DMS53 treated with DMSO at 0.1 percent for 48 hours (cell line): ENCODE results near the gene GUCY2D.
"Not testable (repeated sequence)": the region's sequence is repeated elsewhere in the genome, so short reads cannot be mapped to it uniquely, and the experiment has no call there.

Experiments used
- DNase-seq: peaks from one replicate; lab custom pipeline; 2025; ENCODE audit not compliant: unreplicated experiment; lab: John Stamatoyannopoulos, UW

The GUCY2D gene

DNA sequence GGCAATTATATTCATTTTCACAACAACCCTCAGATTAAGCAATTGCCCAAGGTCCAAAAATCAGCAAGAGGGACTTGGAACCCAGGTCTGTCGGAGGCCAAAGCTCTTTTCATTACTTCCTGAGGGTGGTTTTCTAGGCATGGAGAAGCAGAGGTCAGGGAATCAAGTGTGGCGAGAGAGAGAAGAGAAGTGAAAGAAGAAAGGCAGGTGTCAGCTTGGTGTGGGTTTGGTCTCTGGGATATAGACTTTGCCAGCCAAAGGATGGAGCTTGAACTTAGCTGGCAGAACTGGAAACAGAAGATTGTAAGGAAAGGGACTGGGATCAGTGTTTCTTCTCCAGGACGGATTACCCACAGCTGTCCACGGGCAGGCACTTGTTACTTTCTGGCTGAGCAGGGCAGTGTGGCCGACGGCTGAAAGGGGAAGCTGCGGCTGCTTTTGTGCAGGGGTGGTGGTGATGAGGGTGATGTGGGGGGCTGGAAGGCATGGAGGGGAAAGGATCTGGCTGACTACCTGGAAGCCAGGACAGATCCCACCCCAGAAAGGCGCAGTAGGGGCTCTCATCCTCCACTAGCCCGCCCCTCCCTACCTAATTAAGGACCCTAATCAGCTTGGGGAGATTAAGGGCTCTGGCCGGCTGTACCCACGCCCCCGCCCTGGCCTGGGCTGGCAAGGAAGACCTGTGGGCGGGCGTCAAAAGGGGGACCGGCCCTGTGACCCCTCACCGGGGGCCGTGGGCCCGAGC, at the start of gene GUCY2D:
GUCY2D (plus strand) TSS at position 640 of the 745 bp plus-strand sequence. CDS start 433 bp downstream, outside the sequence.
- DNase-seq, result no peak

DNA sequence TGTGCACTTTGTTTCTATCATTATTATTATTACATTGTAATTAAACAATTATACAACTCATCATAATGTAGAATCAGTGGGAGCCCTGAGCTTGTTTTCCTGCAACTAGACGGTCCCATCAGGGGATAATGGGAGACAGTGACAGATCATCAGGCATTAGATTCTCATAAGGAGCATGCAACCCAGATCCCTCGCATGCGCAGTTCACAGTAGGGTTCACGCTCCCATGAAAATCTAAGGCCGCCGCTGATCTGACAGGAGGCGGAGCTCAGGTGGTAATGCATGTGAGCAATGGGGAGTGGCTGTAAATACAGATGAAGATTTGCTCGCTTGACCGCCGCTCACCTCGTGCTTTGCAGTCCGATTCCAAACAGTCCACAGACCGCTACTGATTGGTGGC, 49.1 kb upstream of the GUCY2D start:
- not testable (repeated sequence) for DNase-seq

- DNase-seq, result no peak
Observed at GRCh38 chr17:7955414-7956227, 46.8 kb upstream of the GUCY2D start.

GRCh38 chr17:7956228-7956965, 46.0 kb upstream of the GUCY2D start:
- DNase-seq, result no peak

- DNase-seq, result no peak
Observed at GRCh38 chr17:7959503-7960253, 42.7 kb upstream of the GUCY2D start.

- no peak for DNase-seq
Observed at GRCh38 chr17:7961421-7961820, 41.0 kb upstream of the GUCY2D start.

- DNase-seq, result no peak
Observed at GRCh38 chr17:7967751-7968150, 34.7 kb upstream of the GUCY2D start.

DNA sequence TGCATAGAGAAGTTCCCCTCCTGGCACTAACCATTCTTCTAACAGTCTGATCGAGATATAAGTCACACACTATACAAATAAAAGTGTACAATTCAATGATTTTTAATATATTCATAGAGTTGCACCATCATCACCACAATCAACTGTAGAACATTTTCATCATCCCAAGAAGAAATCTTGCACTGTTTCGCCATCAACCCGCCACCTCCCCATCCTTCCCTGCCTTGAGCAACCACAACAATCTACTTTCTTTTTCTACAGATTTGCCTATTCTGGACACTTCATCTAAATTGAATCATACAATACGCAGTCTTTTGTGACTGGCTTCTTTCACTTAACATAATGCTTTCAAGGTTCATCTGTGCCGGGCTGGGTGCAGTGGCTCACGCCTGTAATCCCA, 33.0 kb upstream of the GUCY2D start:
- DNase-seq, result no peak

DNA sequence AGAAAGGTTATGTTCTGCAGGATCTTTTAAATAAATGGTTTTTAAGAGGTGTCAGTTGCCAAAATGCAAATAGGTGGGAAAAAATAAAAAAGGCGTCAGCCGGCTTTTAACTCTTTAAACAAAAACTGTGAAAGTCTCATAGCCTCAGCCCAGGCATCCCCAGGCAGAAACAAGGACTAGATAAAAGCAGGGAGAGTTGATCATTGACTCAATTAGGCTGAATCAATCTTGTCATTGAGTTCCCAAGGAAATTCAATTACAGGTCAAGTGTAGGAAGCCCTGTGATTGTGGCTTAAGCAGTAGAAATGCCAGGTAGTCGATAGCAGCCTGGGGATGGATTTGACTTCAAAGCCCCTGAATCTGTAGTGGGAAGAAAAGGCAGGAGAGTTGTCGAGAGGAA, 30.8 kb upstream of the GUCY2D start:
- DNase-seq, result no peak

GRCh38 chr17:7972131-7972785, 30.2 kb upstream of the GUCY2D start:
- DNase-seq, result no peak

- DNase-seq, result no peak
Observed at GRCh38 chr17:7974638-7975131, 27.7 kb upstream of the GUCY2D start.

- DNase-seq, result no peak
Observed at GRCh38 chr17:7977039-7977438, 25.4 kb upstream of the GUCY2D start.

DNA sequence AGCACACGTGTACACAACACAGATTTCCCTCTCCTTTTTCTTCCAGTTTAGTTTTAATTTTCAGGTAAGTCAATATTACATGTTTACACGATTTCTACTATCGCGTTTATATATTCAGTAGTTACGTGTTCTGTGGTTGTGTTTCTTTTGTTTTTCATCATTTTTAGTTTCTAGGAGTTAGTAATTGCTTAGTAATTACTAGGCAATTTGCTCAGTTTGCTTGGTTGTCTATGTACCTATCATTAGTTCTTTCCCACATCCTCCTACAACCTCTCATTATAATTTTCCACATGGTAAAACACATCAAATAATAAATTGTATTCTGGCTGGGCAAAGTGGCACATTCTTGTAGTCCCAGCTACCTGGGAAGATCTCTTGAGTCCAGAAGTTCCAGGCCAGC, 24.6 kb upstream of the GUCY2D start:
- DNase-seq, result no peak

GRCh38 chr17:7982173-7982572, 20.2 kb upstream of the GUCY2D start:
- DNase-seq, result no peak

DNA sequence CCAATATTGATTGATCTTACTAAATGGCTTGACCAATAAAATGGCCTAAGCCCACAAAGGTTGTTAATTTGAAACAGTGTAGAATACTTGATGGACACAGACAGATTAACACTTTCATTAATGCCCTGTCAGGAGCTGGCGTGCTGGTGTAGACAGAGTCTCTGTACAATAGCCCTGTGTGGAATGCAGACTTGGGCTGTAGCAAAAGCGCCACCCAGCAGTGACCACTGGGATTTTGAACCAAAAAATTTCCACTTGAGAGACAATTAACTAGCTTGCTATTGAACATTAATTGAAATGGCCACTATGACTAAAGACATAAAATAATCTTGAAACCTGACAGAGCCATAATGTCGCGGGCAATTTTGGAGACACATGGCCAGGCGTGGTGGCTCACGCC, 19.7 kb upstream of the GUCY2D start:
- DNase-seq, result no peak

DNA sequence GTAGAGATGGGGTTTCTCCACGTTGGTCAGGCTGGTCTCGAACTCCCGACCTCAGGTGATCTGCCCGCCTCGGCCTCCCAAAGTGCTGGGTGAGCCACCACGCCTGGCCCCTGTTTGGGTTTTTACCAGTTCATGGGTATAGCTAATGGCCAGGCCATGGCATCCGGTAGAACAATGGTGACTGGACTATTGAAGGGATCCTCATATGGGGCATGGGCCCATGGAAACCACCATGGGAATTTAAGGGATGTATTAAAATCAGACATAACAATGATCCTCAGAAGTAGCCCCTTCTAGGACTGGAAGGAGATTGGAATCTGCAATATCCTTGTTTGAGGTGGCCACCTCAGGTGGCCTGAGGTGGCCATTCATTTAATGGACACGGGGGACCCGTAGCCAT, 17.5 kb upstream of the GUCY2D start:
- no peak for DNase-seq

GRCh38 chr17:7987112-7987893, 15.1 kb upstream of the GUCY2D start:
- DNase-seq, result no peak

- DNase-seq, result peak; percentile 86
Observed at GRCh38 chr17:7988750-7989178, 13.7 kb upstream of the GUCY2D start.
